Esophagus muscularis mucosa (tissue), 4 donors: Measurements from ENCODE around the gene CCN5. TPM values are rescaled to one million over a fixed set of nuclear protein-coding genes. Genes with fewer than 3 reads are reported as not detected.
"Not testable (repeated sequence)": the region's sequence is repeated elsewhere in the genome, so short reads cannot be mapped to it uniquely, and the experiment has no call there.

ENCODE experiments used
- DNase-seq: peaks from one replicate; pipeline ENCODE4 v3.0.0-alpha.2; 2017; ENCODE audit errors: extremely low spot score
- H3K27ac ChIP-seq, 4 donors: fragments of 200-600 bp; sonication (generic); replicated peaks in 1 of 4; 1 replicate in 3 of 4; 2 replicates in 1 of 4; pipeline ENCODE4 v1.5.1; 2016 to 2019; ENCODE audit warnings: mild to moderate bottlenecking in 1 of 4
- H3K27me3 ChIP-seq, 4 donors: fragments of 200-600 bp; sonication (generic); one replicate each; pipeline versions ENCODE4 v1.5.1 to v1.6.0; 2016 to 2019
- H3K36me3 ChIP-seq, 4 donors: fragments of 200-600 bp; sonication (generic); one replicate each; pipeline ENCODE4 v1.5.1; 2016 to 2019
- H3K4me1 ChIP-seq, 4 donors: fragments of 200-600 bp; sonication (generic); one replicate each; pipeline ENCODE4 v1.5.1; 2016 to 2019
- H3K4me3 ChIP-seq, 4 donors: fragments of 200-600 bp; sonication (generic); 1 replicate in 2 of 4; 2 replicates in 2 of 4; pipeline ENCODE4 v1.5.1; 2016 to 2019; ENCODE audit warnings: mild to moderate bottlenecking in 4 of 4, moderate library complexity in 1 of 4
- H3K9me3 ChIP-seq, 4 donors: fragments of 200-600 bp; sonication (generic); 1 replicate in 3 of 4; 2 replicates in 1 of 4; pipeline ENCODE4 v1.5.1; 2016 to 2019
- EP300 ChIP-seq: sonication (generic); formaldehyde crosslinking; IDR thresholded peaks from one replicate; pipeline ENCODE4 v1.6.1; 2017; ENCODE audit warnings: antibody characterized with exemption
- POLR2A ChIP-seq: fragments of 450-650 bp; IDR thresholded peaks from one replicate; pipeline ENCODE4 v1.6.1; 2017; ENCODE audit warnings: antibody characterized with exemption, moderate library complexity, mild to moderate bottlenecking, low read depth
- POLR2AphosphoS5 ChIP-seq, 2 donors: sonication (generic); formaldehyde crosslinking; IDR thresholded peaks; one replicate each; pipeline ENCODE4 v1.6.1; 2017; ENCODE audit warnings: antibody characterized with exemption in 2 of 2
- WGBS: methylation state at CpG from one replicate; pipeline ENCODE4 v1.1.5; 2018; 5-methylcytosine and 5-hydroxymethylcytosine counted together
- intact Hi-C: fragments of 100-400 bp; cut with DNase I; formaldehyde crosslinking; loops from one replicate; pipeline ENCODE4 v1.15.1; 2023
- total RNA-seq, 4 donors: library from RNA; depleted of rRNA; stranded (reverse); fragments of >200 nt; gene quantifications; one replicate each; pipeline versions ENCODE4 v1.1.0 to v1.2.1, GENCODE V29; 2016
- TF ChIP-seq, protein P1 (sequence below), 3 experiments: fragments of 200-600 bp in 2 of 3; fragments of 450-650 bp in 1 of 3; sonication (generic) in 2 of 3; IDR thresholded peaks; one replicate each; pipeline ENCODE4 v1.5.1; 2017 to 2019; ENCODE audit warnings: antibody characterized with exemption in 3 of 3, mild to moderate bottlenecking in 2 of 3, moderate library complexity in 1 of 3

CCN5 gene
- total RNA-seq, 4 donors from 2014 or later = 350 to 833 (median 456) TPM

DNA sequence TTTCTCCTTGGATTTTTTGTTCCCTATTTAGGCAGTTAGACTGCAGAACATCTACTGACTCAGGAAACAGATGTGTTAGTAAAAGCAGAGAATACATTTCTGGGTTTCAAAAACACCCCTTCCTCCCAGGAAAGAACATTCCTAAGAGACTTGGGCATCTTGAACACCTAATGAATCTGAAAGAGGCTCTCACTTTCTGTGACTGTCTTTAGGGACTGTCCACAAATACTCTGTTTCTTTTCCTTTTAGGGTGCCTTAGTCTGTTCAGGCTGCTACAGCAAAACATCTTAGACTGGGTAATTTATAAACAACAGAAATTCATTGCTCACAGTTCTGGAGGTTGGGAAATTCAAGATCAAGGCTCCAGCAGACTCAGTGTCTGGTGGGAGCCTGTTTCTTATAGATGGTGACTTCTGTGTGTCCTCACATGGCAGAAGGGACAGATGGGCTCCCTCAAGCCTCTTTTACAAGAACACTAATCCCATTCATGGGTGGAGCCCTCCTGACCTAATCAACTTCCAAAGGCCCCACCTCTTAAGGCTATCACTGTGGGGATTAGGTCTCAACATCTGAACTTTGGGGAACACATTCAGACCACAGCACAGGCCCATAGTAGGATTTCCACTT, 19.4 kb upstream of the CCN5 start:
- H3K4me3 ChIP-seq = no peak overlapping the region
- H3K27ac ChIP-seq = peak overlapping the region; percentile 87 to 91 (median 90)
- no peaks in the 10 kb centered on the region for H3K27me3 ChIP-seq
- H3K9me3 ChIP-seq = no peaks in the 10 kb centered on the region
- peaks cover 49 to 96% (median 80%) of the 10 kb centered on the region in 4 donors for H3K4me1 ChIP-seq
- no peak for DNase-seq
- intact Hi-C loops = no loop called here
- TF ChIP-seq EP300 (peak; percentile 39), POLR2A (no peak), POLR2AphosphoS5 (IDR thresholded peaks at IDR 0.05) (peak; percentile 21 to 81)
- TF ChIP-seq, protein P1, sequence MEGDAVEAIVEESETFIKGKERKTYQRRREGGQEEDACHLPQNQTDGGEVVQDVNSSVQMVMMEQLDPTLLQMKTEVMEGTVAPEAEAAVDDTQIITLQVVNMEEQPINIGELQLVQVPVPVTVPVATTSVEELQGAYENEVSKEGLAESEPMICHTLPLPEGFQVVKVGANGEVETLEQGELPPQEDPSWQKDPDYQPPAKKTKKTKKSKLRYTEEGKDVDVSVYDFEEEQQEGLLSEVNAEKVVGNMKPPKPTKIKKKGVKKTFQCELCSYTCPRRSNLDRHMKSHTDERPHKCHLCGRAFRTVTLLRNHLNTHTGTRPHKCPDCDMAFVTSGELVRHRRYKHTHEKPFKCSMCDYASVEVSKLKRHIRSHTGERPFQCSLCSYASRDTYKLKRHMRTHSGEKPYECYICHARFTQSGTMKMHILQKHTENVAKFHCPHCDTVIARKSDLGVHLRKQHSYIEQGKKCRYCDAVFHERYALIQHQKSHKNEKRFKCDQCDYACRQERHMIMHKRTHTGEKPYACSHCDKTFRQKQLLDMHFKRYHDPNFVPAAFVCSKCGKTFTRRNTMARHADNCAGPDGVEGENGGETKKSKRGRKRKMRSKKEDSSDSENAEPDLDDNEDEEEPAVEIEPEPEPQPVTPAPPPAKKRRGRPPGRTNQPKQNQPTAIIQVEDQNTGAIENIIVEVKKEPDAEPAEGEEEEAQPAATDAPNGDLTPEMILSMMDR (IDR thresholded peaks at IDR 0.05) = no peak
- H3K36me3 ChIP-seq = no peaks in the 10 kb centered on the region

DNA sequence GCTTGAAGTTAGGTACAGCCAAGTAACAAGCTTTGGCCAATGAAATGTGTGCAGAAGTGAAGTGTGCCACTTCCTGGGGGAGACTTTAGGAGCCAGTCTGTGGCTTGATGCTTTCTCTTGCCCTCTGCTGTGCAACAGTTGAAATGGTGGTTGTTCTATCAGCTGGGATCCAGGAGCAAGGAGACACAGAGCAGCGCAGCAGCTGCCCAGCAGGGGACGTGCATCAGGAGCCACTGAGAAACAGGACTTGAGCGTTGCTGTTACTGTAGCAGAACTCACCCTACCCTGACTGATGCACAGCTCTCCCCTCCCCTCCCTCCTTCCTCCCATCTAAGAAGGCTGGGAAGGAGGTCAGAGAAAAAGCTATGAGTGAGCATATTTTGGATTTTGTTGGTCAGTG, 18.9 kb upstream of the CCN5 start:
- H3K9me3 ChIP-seq = no peaks in the 10 kb centered on the region
- DNase-seq = no peak
- WGBS = 84% methylated on average over 3 of the region's 3 CpGs
- peaks cover 48 to 96% (median 80%) of the 10 kb centered on the region in 4 donors for H3K4me1 ChIP-seq
- TF ChIP-seq, protein P1 (IDR thresholded peaks at IDR 0.05) = no peak
- TF ChIP-seq EP300 = no peak
- no peak for TF ChIP-seq POLR2A
- no peak for TF ChIP-seq POLR2AphosphoS5 (IDR thresholded peaks at IDR 0.05)
- H3K27me3 ChIP-seq = no peaks in the 10 kb centered on the region
- no peaks in the 10 kb centered on the region for H3K36me3 ChIP-seq
- H3K4me3 ChIP-seq = no peak overlapping the region
- intact Hi-C loops = no loop called here
- H3K27ac ChIP-seq = peak overlapping the region; percentile 87 to 91 (median 90)

DNA sequence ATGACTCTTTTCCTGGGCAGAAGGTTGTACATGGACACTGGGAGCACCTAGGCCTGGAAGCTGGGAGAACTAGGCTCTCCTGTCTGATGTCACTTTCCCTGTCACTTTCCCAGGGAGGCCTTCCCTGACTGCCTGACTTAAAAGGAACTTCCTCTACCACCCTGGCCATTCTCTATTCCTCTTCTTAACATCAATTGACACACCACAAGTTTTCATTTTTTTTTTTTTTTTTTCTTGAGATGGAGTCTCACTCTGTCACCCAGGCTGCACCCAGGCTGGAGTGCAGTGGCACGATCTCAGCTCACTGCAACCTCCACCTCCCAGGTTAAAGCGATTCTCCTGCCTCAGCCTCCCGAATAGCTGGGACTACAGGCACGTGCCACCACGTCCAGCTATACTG, 18.1 kb upstream of the CCN5 start:
- Histone ChIP-seq H3K27ac (peak overlapping the region; percentile 87 to 91 (median 90)), H3K4me1 (peaks cover 47 to 96% (median 80%) of the 10 kb centered on the region in 4 donors)
- H3K36me3 ChIP-seq, H3K4me3 ChIP-seq, H3K9me3 ChIP-seq, intact Hi-C loops, H3K27me3 ChIP-seq, DNase-seq: not testable (repeated sequence)
- 96% methylated on average over 5 of the region's 5 CpGs for WGBS

DNA sequence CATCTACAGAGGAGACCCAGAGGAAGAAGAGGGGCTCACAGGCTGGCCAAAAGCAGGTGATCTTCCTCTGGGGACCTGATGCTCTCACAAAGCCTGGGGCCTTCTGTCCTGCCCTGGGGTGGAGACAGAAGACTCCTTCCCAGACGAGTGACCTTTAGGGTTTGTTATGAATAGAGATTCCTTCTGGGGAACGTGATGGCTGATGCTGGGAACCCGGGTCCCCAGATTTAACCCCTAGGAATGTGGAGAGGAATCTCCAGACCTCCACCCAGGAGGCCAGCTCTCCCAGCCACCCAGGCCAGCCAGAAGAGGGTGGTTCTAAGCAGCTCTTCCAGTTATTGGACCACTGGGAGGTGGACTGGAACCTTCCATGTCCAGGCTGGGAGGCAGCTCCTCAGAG, 16.8 kb upstream of the CCN5 start:
- intact Hi-C loops = no loop called here
- peak overlapping the region; percentile 28 to 91 (median 74) for H3K27ac ChIP-seq
- TF ChIP-seq POLR2A (no peak), POLR2AphosphoS5 (IDR thresholded peaks at IDR 0.05) (no peak), EP300 (no peak)
- TF ChIP-seq, protein P1 (IDR thresholded peaks at IDR 0.05) = no peak
- H3K36me3 ChIP-seq = no peaks in the 10 kb centered on the region
- 12% methylated on average over 3 of the region's 3 CpGs for WGBS
- peaks cover 46 to 96% (median 80%) of the 10 kb centered on the region in 4 donors for H3K4me1 ChIP-seq
- no peak overlapping the region for H3K4me3 ChIP-seq
- no peak for DNase-seq
- H3K9me3 ChIP-seq = no peaks in the 10 kb centered on the region
- H3K27me3 ChIP-seq = no peaks in the 10 kb centered on the region

DNA sequence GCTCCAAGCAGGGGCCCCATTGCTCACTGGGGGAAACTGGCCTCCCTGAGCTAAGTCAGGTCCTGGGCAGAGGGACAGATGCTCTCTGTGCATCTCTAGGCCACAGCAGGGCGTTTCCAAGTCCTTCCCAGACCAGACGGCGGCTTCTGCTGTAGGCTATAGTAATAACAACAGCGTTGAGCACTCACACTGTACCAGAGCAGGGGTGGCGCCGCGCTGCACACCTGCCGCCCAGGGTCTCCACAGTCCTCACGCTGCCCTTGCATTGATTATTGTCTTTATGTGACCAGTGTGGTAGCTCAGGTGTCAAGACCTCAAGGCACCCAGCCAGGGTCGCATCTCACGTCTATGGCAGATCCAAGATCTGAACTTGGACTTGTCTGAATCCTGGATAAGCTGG, 14.9 kb upstream of the CCN5 start:
- no CpG with 5 or more reads among the region's 11 CpGs for WGBS
- TF ChIP-seq POLR2A (no peak), EP300 (no peak), POLR2AphosphoS5 (IDR thresholded peaks at IDR 0.05) (no peak)
- TF ChIP-seq, protein P1 (IDR thresholded peaks at IDR 0.05) = no peak
- Histone ChIP-seq H3K9me3 (no peaks in the 10 kb centered on the region), H3K27ac (peak overlapping the region; percentile 82 to 91 (median 84)), H3K27me3 (no peaks in the 10 kb centered on the region), H3K4me3 (no peak overlapping the region), H3K4me1 (peaks cover 39 to 88% (median 73%) of the 10 kb centered on the region in 4 donors), H3K36me3 (no peaks in the 10 kb centered on the region)
- no peak for DNase-seq
- intact Hi-C loops = no loop called here
